GM23248 (cell line): ENCODE results near the gene CCL22.

ENCODE experiments used
- EZH2 ChIP-seq: fragments of 200-600 bp; sonication (generic); IDR thresholded peaks from 2 replicates; pipeline ENCODE4 v1.6.1; 2018; ENCODE audit warnings: antibody characterized with exemption, mild to moderate bottlenecking; ENCODE audit not compliant: insufficient read depth, poor library complexity, severe bottlenecking
- EZH2phosphoT487 ChIP-seq: fragments of 200-600 bp; sonication (generic); IDR thresholded peaks from 2 replicates; pipeline ENCODE4 v1.6.1; 2018; ENCODE audit warnings: antibody characterized with exemption, moderate library complexity, mild to moderate bottlenecking, low read depth; ENCODE audit not compliant: insufficient read depth

DNA sequence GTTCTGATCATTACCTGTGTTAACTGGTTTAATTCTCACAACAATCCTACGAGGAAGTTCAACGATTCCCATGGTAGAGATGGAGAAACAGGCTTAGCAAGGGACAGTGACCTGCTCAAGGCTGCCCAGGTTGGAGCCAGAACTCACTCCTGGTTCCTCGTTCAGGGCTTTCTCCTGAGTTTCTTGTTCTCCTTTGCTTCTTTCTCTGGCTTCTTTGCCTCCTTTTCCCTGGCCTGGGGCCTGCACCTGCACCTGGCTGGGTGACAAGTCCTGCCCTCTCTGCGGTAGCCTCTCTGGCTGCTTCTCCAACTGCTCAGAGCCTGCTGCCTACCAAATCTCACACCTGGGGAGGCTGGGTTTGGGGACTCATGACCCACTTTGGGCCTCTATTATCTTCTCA, 2.8 kb downstream of the CCL22 start:
- no peak for TF ChIP-seq EZH2
- TF ChIP-seq EZH2phosphoT487: no peak
